A673 (cell line): Measurements from ENCODE around the gene CGN. TPM values are rescaled to one million over a fixed set of nuclear protein-coding genes. Genes with fewer than 3 reads are reported as not detected.

Experiments
- BruUV-seq: library from RNA; stranded (reverse); fragments of 400-500 nt; replicated peaks from 2 replicates; lab custom pipeline; 2021; lab: Mats Ljungman, UMichigan
- CTCF ChIA-PET: fragments of 300-600 bp; sonication (Branson Sonifier 250); formaldehyde crosslinking; loops from one replicate; lab custom pipeline; 2022; ENCODE audit warnings: antibody characterized with exemption; lab: Charles Lee
- POLR2A ChIA-PET: fragments of 300-600 bp; sonication (Branson Sonifier 250); formaldehyde crosslinking; loops from one replicate; lab custom pipeline; 2022; ENCODE audit warnings: antibody characterized with exemption; ENCODE audit not compliant: low non-redundant PET; lab: Charles Lee
- DNase-seq: peaks from one replicate; pipeline ENCODE4 v3.0.0-alpha.2; 2015; ENCODE audit warnings: low spot score
- H3K27ac ChIP-seq: fragments of 200-600 bp; sonication (generic); 2 replicates; pipeline ENCODE4 v1.5.1; 2016; ENCODE audit warnings: mixed run types, low read depth, mild to moderate bottlenecking, mixed read lengths, antibody characterized with exemption, low read length; ENCODE audit not compliant: poor library complexity, severe bottlenecking
- H3K27me3 ChIP-seq: fragments of 200-600 bp; sonication (generic); replicated peaks from 2 replicates; pipeline ENCODE4 v1.6.1; 2017; ENCODE audit warnings: mixed run types, low read depth, mild to moderate bottlenecking, mixed read lengths, antibody characterized with exemption, low read length; ENCODE audit not compliant: insufficient read depth, poor library complexity
- H3K36me3 ChIP-seq: fragments of 200-600 bp; sonication (generic); 2 replicates; pipeline ENCODE4 v1.6.1; 2016; ENCODE audit warnings: mixed run types, mild to moderate bottlenecking, mixed read lengths, antibody characterized with exemption, low read length; ENCODE audit not compliant: insufficient read depth, poor library complexity, severe bottlenecking
- H3K4me1 ChIP-seq: fragments of 200-600 bp; sonication (generic); 2 replicates; pipeline ENCODE4 v1.6.1; 2017; ENCODE audit warnings: mixed run types, mild to moderate bottlenecking, mixed read lengths, antibody characterized with exemption, low read length; ENCODE audit not compliant: insufficient read depth, poor library complexity, severe bottlenecking
- H3K4me3 ChIP-seq: fragments of 200-600 bp; sonication (generic); 2 replicates; pipeline ENCODE4 v1.5.1; 2016; ENCODE audit warnings: low read depth, mixed run types, mild to moderate bottlenecking, mixed read lengths, low read length; ENCODE audit not compliant: poor library complexity, severe bottlenecking
- H3K9me3 ChIP-seq: fragments of 200-600 bp; sonication (generic); 2 replicates; pipeline ENCODE4 v1.6.1; 2016; ENCODE audit warnings: mixed run types, low read depth, mild to moderate bottlenecking, mixed read lengths, antibody characterized with exemption, low read length; ENCODE audit not compliant: poor library complexity, severe bottlenecking
- CTCF ChIP-seq: fragments of 300-800, 200-600 bp; sonication (generic); conservative IDR thresholded peaks from 2 replicates; pipeline ENCODE4 v1.5.1; 2017; ENCODE audit warnings: low read depth, mild to moderate bottlenecking, antibody characterized with exemption, low read length, moderate library complexity, mixed read lengths
- EZH2 ChIP-seq: fragments of 200-600 bp; sonication (generic); IDR thresholded peaks from 2 replicates; pipeline ENCODE4 v1.6.1; 2017; ENCODE audit warnings: borderline replicate concordance, low read depth, mild to moderate bottlenecking, mixed read lengths, antibody characterized with exemption, low read length; ENCODE audit not compliant: poor library complexity, severe bottlenecking
- intact Hi-C: fragments of 100-400 bp; cut with micrococcal nuclease; formaldehyde crosslinking; loops from one replicate; pipeline ENCODE4 v1.10.0; 2022; ENCODE audit not compliant: unreplicated experiment
- total RNA-seq: library from RNA; stranded (reverse); gene quantifications from 2 replicates; pipeline ENCODE4 v1.2.3, GENCODE V29; 2021

Gene CGN
- total RNA-seq, 1 experiment from 2014 or later, result 2.6 TPM

- Histone ChIP-seq H3K4me3 (no peak overlapping the region), H3K4me1 (peaks cover 6% of the 10 kb centered on the region), H3K27me3 (no peaks in the 10 kb centered on the region), H3K36me3 (no peaks in the 10 kb centered on the region), H3K9me3 (no peaks in the 10 kb centered on the region), H3K27ac (no peak overlapping the region)
- intact Hi-C loops, result no loop called here
- no TSS peak for BruUV-seq
- ChIA-PET POLR2A (no interaction called here), CTCF (no interaction called here)
- TF ChIP-seq EZH2 (no peak), CTCF (no peak)
- no peak for DNase-seq
Measured at GRCh38 chr1:151478140-151478812, 32.9 kb upstream of the CGN start.

- no peak for DNase-seq
- no peaks in the 10 kb centered on the region for H3K9me3 ChIP-seq
- H3K4me1 ChIP-seq, result peaks cover 6% of the 10 kb centered on the region
- no peaks in the 10 kb centered on the region for H3K27me3 ChIP-seq
- no peaks in the 10 kb centered on the region for H3K36me3 ChIP-seq
- TF ChIP-seq CTCF, result no peak
- POLR2A ChIA-PET, result no interaction called here
- intact Hi-C loops, result no loop called here
- CTCF ChIA-PET, result no interaction called here
- no TSS peak for BruUV-seq
- no peak overlapping the region for H3K4me3 ChIP-seq
- H3K27ac ChIP-seq, result no peak overlapping the region
Measured at GRCh38 chr1:151478923-151479322, 32.3 kb upstream of the CGN start.

- BruUV-seq, result no TSS peak
- Histone ChIP-seq H3K27ac (no peak overlapping the region), H3K4me1 (peaks cover 6% of the 10 kb centered on the region), H3K4me3 (no peak overlapping the region), H3K9me3 (no peaks in the 10 kb centered on the region), H3K27me3 (no peaks in the 10 kb centered on the region), H3K36me3 (no peaks in the 10 kb centered on the region)
- TF ChIP-seq EZH2 (no peak), CTCF (no peak)
- no peak for DNase-seq
- ChIA-PET CTCF (no interaction called here), POLR2A (no interaction called here)
- intact Hi-C loops, result no loop called here
Measured at GRCh38 chr1:151479462-151479861, 31.7 kb upstream of the CGN start.
